ENCODE measurements around the gene SLC44A3.

The SLC44A3 gene

GRCh38 chr1:94912263-94913184, 92.4 kb downstream of the SLC44A3 start:
- no peak for DNase-seq

DNA sequence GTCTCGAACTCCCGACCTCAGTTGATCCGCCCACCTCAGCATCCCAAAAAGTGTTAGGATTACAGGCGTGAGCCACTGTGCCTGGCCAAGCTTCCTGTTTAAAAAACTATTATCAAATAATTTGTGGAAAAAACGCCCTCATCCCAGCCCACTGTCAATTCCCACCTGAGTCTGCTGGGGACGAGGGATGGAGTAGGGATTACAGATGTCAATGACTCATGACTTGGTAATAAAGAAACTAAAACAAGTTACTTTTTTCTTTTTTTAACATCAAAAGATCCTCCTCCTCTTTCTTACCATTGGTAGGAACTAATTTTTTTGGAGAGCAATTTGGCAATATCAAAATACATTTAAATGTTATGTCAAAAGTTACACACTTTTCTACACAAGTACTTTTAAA, 97.1 kb downstream of the SLC44A3 start:
- no peak for DNase-seq

- DNase-seq = no peak
Observed at GRCh38 chr1:94919241-94920030, 99.3 kb downstream of the SLC44A3 start.

GRCh38 chr1:94920061-94920460, 99.9 kb downstream of the SLC44A3 start:
- no peak for DNase-seq

DNA sequence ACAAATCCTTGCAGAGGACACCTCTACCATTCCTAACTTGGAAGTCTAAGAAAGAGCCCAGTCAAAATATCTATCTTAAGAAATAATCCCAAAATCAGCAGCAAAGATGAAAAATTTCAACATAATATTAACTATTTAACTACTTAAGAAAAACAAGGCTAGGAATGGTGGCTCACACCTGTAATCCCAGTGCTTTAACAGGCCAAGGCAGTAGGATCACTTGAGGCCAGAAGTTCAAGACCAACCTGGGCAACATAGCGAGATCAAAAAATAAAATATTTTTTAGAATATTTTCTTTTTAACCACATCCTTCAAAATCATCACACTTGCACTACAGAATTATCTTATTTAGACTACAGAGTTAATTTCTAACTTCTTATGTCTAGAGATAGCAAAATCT, 101.8 kb downstream of the SLC44A3 start:
- DNase-seq = no peak

GRCh38 chr1:94922761-94923331, 102.7 kb downstream of the SLC44A3 start:
- no peak for DNase-seq

DNA sequence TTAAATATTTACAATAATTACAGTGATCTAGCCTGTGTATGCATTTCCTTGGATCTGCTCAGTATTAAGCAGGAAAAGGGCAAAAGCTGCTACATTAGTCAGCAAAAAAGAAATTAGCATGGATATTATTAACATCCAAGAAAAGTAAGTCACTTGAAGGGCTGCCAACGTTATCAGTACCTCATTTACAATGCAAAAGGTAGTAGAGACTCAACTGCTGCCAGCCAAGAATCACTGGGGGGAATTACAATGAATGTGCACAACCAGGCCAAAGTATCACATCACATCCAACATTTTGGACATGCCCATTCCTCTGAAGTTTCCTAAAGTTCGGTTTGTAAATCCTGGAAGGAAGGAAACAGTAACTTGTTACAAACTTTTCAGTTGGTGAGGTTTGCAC, 104.8 kb downstream of the SLC44A3 start:
- no peak for DNase-seq

- DNase-seq = no peak
Observed at GRCh38 chr1:94925561-94926125, 105.5 kb downstream of the SLC44A3 start.

DNA sequence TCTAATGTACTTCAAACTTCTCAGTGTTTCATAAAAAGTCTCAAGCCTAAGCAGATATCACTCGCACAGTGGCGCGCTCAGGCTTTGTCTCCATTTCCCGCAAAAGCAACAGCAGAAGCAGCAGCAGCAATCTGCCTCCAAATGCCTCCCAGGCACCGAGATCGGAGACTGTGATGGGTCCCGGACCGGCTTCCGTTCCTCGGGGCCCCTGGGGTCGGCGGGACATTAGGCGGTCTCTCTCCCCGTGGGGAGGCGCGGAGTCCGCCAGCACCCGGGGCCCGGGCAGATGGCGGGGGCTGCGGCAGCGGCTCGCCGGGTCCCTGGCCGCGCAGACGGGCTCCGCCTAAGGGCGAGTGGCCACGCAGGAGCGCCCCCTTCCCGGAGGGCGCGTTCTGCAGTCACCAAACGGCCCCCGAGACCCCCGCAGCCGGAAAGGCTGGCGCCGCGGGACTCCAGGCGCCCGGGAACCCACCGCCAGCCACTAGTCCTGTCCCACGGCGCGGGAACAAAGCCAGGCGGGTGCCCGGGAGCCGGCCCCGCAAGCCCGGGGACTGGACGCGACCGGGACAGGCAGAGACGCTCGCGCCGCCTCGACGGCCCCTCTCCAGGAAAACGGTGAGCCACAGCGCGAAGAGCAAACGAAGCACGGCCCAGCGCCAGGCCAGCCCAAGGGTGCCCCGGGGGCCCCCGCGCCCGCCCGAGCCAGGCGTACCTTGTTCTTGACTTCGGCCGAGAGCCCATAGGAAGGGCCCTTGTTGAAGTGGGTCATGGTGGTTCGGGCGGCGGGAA, 106.2 kb downstream of the SLC44A3 start:
- DNase-seq = no peak

- peak; percentile 66 for DNase-seq
Observed at GRCh38 chr1:94926915-94927404, 106.8 kb downstream of the SLC44A3 start, which contains the start of gene CNN3. Gene CNN3 (minus strand): TSS chr1:94927110. CDS start chr1:94926894, 216 bp downstream.

DNA sequence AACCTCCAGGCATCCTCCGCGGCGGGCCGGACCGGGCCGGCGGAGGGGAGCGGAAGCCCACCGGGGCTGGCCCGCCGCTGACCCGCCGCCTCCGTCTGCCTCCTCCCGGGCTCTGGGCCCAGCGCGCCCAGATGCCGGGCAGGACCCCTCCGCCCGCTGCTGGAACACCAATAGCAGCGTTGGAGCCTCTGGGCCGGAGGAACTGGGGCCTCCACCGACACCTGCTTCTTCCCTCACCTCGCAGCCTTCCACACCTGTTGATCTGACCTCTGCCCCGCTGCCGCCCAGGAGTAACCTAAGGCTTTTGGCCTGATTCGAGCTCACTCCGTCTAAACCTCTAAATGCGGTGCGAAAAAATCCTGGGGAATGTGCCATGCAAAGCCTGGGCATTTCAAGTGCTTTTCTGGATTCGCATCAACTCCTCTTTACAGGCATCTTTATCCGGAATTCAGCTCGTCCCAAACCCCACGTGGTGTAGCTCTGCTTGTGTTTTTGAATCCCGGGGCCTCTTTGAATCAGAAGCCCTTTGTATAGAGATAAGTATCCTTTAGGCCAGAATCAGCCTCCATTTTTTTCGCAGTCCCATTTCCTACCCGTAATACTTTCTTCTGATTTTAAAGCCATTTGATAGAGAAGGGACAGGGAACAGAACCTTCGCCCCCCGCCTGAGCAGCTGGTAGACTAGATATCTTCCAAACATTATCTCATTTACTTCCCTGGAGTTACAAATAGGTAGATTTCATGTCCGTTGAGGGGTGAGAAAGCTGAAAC, 107.4 kb downstream of the SLC44A3 start:
- DNase-seq = no peak

- DNase-seq = no peak
Observed at GRCh38 chr1:94928293-94928939, 108.3 kb downstream of the SLC44A3 start.

DNA sequence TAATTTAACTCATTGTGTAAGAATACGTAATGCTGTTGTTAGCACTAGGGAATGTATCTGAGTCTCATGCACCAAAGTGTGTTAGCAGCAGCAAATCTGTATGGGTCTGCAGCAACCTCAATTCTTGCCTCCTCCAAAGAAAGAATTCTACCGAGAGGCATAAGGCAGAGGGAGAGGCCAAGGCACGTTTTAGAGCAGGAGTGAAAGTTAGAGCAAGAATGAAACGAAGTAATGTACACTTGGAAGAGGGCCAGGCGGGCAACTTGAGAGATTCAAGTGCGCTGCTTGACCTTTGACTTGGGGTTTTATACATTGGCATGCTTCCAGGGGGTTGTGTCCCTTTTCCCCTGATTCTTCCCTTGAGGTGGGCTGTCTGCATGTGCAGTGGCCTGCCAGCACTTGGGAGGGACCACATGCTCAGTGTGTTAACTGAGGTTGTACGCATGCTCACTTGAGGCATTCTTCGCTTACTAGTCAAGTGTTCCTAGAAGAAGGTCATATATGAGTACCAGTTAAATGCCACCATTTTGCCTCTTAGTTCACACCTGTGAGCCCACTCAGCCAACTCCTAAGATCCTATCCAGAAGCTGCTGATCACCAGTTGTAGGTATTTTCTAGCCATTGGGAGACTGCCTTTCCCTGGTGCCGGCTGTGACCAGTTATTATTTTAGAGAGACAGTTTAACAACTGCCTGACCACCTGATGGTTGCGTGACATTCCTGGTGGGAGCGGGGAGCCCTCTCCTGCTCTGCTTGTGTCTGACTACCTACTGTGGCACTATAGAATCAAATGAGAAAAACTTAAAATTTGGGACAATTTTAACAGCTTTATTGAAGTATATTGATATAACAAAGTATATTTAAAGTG, 109.4 kb downstream of the SLC44A3 start:
- DNase-seq = no peak

DNA sequence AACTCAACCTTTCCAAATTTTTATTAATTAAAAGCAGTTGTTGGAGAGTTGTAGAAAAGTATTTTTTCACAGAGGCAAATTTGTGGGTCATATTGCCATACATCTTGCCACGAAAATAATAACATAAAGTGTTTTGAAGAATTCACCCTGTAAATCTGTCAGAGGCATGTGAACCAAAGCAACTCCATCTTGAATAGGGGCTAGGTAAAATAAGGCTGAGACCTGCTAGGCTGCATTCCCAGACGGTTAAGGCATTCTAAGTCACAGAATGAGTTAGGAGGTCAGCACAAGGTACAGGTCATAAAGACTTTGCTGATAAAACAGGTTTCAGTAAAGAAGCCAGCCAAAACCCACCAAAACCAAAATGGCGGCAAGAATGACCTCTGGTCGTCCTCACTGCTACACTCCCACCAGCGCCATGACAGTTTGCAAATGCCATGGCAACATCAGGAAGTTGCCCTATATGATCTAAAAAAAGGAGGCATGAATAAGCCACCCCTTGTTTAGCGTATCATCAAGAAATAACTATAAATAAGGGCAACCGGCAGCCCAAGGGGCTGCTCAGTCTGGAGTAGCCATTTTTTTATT, 111.2 kb downstream of the SLC44A3 start:
- DNase-seq = no peak

DNA sequence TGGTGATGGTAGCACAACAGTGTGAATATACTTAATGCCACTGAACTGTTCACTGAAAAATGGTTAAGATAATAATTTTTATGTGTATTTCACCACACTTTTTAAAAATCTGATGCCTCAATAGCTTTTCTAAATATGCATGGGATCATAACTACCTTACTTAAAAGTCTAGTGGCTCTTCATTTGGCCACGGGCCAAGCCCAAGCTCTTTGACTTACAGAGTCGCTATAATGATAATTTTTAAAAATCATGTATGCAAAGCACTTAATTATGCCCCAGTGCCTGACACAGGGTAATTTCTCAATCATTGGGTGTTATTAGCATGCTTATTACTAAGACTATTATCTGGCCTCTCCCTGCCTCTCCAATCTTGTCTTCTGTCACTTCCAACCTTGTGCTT, 114.4 kb downstream of the SLC44A3 start:
- no peak for DNase-seq

GRCh38 chr1:94935034-94935433, 114.9 kb downstream of the SLC44A3 start:
- no peak for DNase-seq

DNA sequence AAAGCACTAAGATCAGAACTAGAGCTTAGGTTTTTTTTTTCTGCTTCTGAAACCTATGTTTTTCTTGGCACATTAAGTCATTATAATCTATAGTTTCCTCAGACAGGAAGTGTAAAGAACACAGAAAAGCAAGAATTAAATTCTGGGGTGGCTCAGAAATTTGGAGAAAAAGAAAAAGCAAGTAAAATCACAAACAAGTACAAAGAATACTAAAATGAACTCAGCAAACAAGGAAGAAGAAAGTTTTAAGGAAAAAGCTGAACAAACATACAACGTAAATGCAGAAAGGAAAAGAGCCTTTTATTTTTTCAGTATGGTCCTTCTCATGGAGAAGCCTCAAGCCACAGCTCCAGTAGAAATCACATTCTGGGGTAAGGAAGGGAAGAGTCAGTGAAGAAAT, 115.3 kb downstream of the SLC44A3 start:
- no peak for DNase-seq

DNA sequence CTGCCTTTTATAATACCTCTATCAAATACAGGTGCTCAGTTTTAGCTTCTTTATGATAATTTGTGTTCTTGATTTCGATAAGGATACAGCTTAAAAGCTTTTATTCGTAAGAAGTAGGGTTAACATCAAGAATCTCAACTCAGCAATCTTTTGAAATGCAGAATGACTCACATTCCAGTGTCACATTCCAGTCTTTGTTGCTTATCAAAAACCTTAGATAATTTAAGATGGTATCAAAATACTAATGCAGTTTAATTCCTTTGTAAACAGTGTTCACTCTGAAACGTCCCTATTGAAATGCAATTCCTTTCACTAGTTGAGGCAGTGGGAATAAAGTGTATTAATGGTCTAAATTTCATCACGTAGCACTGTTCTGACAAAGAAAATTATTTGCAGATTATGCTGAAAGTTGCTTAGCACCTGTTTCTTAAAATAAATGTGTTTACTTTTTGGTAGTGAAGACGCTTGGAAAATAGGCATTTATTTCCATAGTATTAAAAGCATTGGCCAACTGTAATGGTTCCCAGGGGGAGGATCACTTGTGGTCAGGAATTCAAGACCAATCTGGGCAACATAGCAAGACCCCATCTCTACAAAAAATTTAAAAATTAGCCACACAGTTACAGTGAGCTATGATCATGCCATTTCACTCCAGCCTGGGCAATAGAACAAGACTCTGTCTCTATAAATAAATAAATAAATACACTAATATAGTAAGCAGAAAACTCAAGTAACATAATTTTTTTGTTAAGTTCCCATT, 116.9 kb downstream of the SLC44A3 start:
- no peak for DNase-seq

- DNase-seq = no peak
Observed at GRCh38 chr1:94937820-94938219, 117.7 kb downstream of the SLC44A3 start.
